Loucy (cell line): ENCODE measurements around the gene KLHL25.

Experiments
- CTCF ChIP-seq: fragments of 200-600 bp; sonication (generic); conservative IDR thresholded peaks from 2 replicates; pipeline ENCODE4 v1.5.1; 2014; ENCODE audit warnings: mild to moderate bottlenecking, antibody characterized with exemption, low read length
- EZH2phosphoT487 ChIP-seq: fragments of 200-600 bp; IDR thresholded peaks from 2 replicates; pipeline ENCODE4 v1.6.1; 2018; ENCODE audit warnings: antibody characterized with exemption, mild to moderate bottlenecking, moderate library complexity, borderline replicate concordance

- no peak for TF ChIP-seq CTCF
- no peak for TF ChIP-seq EZH2phosphoT487
Observed at GRCh38 chr15:85753791-85754452, 40.8 kb downstream of the KLHL25 start.
